Measurements from ENCODE around the gene TBC1D5. TPM values are rescaled to one million over a fixed set of nuclear protein-coding genes. Genes with fewer than 3 reads are reported as not detected.

Gene TBC1D5
- total RNA-seq, 1 donor from 2014 or later: 106 TPM

DNA sequence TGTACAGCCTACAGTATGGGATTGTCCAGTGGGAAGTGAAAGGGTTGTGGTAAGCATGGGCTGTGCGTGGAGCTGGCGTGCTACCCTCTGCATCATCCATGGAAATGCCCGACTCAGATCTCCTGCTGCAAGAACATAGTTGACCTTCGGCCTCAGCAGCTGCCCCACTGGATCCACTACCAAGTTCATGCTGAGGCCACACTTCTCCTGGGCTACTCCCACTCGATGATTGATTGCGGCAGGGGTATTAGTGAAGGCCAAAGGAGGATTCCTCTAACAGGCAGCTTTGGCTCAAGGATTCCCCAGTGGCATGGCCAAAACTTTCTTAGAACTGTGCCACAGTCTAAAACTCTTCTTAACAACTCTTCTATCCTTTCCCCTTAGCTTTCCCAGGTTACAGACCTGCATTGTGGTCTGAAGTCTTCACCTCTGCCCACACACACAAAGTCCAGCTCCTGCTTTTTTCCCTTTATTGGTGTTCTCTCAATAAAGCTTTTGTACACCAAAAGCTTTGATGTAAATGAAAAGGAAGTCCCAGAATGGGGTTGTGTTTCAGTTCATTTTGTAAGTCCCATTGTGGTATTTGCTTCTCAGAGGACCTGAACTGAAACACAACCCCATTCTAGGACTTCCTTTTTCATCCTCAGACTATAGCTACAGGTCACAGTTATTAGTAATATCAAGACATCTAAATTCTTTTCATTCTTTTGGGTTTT, 4.9 kb upstream of the TBC1D5 start:
- Mint-ChIP-seq H3K4me3 (peak overlapping the region; percentile 79), H3K9me3 (no peaks in the 10 kb centered on the region), H3K4me1 (peaks cover 38% of the 10 kb centered on the region), H3K27ac (peak overlapping the region; percentile 90), H3K36me3 (ENCODE audit: low read depth) (peaks cover 1% of the 10 kb centered on the region), H3K27me3 (no peaks in the 10 kb centered on the region)
- CTCF ChIA-PET: interaction anchor here (0.8 to 1.3 kb wide), 2 partner anchors 94 to 102 kb away, joined by 5 read pairs; no protein-coding TSS in a partner anchor
- intact Hi-C loops (cut with micrococcal nuclease): loop anchor here (5.0 to 10.0 kb wide), 2 partner anchors 35 to 863 kb away; partner anchors contain the start of gene PLCL2
- POLR2A ChIA-PET: interaction anchor here (0.6 to 1.6 kb wide), 3 partner anchors 12 to 19 kb away, joined by 3 to 4 read pairs (median 3); no protein-coding TSS in a partner anchor
- no peak for DNase-seq
- peak; percentile 42 for ATAC-seq (ENCODE audit: low read depth)
- TF ChIP-seq, protein P1, sequence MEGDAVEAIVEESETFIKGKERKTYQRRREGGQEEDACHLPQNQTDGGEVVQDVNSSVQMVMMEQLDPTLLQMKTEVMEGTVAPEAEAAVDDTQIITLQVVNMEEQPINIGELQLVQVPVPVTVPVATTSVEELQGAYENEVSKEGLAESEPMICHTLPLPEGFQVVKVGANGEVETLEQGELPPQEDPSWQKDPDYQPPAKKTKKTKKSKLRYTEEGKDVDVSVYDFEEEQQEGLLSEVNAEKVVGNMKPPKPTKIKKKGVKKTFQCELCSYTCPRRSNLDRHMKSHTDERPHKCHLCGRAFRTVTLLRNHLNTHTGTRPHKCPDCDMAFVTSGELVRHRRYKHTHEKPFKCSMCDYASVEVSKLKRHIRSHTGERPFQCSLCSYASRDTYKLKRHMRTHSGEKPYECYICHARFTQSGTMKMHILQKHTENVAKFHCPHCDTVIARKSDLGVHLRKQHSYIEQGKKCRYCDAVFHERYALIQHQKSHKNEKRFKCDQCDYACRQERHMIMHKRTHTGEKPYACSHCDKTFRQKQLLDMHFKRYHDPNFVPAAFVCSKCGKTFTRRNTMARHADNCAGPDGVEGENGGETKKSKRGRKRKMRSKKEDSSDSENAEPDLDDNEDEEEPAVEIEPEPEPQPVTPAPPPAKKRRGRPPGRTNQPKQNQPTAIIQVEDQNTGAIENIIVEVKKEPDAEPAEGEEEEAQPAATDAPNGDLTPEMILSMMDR (IDR thresholded peaks at IDR 0.05): no peak

DNA sequence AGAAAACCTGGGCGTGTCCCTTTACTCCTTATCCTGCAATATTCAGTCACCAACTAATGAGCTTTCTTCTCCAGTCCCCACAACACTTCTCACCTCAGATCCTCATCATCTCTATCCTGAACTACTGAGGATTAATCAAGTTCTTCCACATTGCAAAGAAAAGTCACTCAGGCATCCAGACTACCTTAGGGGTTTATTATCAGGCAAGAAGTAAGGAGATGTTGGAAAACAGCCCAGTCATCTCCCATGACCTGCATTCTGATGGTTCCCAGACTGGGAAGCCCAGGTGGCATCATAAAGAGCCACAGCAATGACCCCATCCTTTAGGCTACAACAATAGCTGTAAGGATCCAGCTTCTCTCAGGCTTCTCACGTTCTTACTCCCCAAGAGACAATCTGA, 3.5 kb upstream of the TBC1D5 start:
- ChIA-PET CTCF (interaction anchor here (1.1 kb wide), 1 partner anchor 101 kb away, joined by 3 read pairs; no protein-coding TSS in a partner anchor), POLR2A (interaction anchor here (0.7 kb wide), 1 partner anchor 749 kb away, joined by 3 read pairs; no protein-coding TSS in a partner anchor)
- Mint-ChIP-seq H3K36me3 (ENCODE audit: low read depth) (peaks cover 3% of the 10 kb centered on the region), H3K4me1 (peaks cover 44% of the 10 kb centered on the region), H3K9me3 (no peaks in the 10 kb centered on the region), H3K27ac (peak overlapping the region; percentile 0), H3K27me3 (no peaks in the 10 kb centered on the region), H3K4me3 (no peak overlapping the region)
- DNase-seq: no peak
- intact Hi-C loops (cut with micrococcal nuclease): loop anchor here (5.0 to 10.0 kb wide), 2 partner anchors 36 to 861 kb away; partner anchors contain the start of gene PLCL2
- TF ChIP-seq, protein P1 (IDR thresholded peaks at IDR 0.05): no peak
- ATAC-seq (ENCODE audit: low read depth): no peak

DNA sequence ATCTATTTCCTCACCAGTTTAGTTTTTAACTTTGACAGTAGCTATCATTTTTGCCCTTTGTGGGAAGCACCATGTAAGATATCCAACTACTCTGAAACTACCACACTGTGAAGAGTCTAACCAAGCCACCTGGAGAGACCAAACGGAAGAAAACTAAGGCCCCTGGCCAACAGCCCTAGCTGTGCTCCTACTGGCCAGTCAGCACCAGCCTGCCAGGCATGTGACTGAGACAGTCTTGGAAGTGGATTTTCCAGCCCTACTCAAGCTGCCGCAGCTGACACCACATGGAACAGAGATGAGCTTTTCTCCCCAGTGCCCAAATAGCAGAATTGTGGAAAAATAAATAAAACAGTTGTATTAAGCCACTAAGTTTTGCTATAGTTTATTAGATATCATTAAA, 2.9 kb upstream of the TBC1D5 start:
- ChIA-PET POLR2A (no interaction called here), CTCF (interaction anchor here (1.1 kb wide), 1 partner anchor 100 kb away, joined by 3 read pairs; no protein-coding TSS in a partner anchor)
- H3K27ac Mint-ChIP-seq: no peak overlapping the region
- no peak overlapping the region for H3K4me3 Mint-ChIP-seq
- TF ChIP-seq, protein P1 (IDR thresholded peaks at IDR 0.05): no peak
- H3K36me3 Mint-ChIP-seq (ENCODE audit: low read depth): peaks cover 3% of the 10 kb centered on the region
- no peaks in the 10 kb centered on the region for H3K27me3 Mint-ChIP-seq
- H3K9me3 Mint-ChIP-seq: no peaks in the 10 kb centered on the region
- DNase-seq (no peak), ATAC-seq (ENCODE audit: low read depth) (no peak)
- intact Hi-C loops (cut with micrococcal nuclease): loop anchor here (5.0 to 10.0 kb wide), 2 partner anchors 37 to 860 kb away; partner anchors contain the start of gene PLCL2
- peaks cover 49% of the 10 kb centered on the region for H3K4me1 Mint-ChIP-seq

DNA sequence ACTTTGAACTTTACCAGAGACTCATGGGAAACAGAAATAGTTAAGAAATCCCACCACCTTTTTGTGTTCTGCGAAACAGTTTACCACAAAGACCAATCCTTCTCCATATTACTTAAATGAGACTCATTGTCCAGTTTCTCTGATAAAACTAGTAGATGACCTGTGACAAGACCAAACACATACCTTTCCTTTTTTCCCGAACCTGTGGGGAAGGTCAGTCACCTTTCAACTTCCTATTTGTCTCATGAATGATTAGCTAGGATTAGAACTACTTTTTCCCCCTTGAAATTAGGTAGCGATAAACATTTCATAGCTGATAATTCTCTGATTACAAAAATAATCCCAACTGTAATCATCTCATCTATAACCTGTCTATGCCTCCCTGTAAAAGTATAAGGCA, 2.3 kb upstream of the TBC1D5 start:
- ChIA-PET POLR2A (no interaction called here), CTCF (no interaction called here)
- Mint-ChIP-seq H3K27me3 (no peaks in the 10 kb centered on the region), H3K9me3 (no peaks in the 10 kb centered on the region), H3K27ac (peak overlapping the region; percentile 57), H3K36me3 (ENCODE audit: low read depth) (peaks cover 3% of the 10 kb centered on the region), H3K4me1 (peaks cover 49% of the 10 kb centered on the region), H3K4me3 (no peak overlapping the region)
- ATAC-seq (ENCODE audit: low read depth): no peak
- no peak for DNase-seq
- intact Hi-C loops (cut with micrococcal nuclease): loop anchor here (5.0 to 10.0 kb wide), 6 partner anchors 38 to 1232 kb away; partner anchors contain the start of genes PLCL2 and RFTN1
- TF ChIP-seq, protein P1 (IDR thresholded peaks at IDR 0.05): no peak

DNA sequence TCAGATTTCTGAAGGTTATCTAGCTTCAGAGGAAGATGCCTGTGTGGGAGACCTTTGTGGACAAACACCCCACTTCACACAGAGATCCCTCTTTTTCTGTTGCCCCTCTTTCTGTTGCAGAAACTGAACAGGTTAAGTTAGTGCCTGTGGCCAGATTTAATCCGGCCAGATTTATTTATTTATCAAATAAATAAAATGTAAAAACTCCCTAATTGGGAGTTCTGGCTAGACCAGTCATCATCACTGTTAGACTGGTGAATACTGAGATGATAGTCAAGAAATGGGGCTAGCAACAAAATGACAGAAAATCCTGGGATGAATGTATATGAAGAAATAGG, 1.2 kb upstream of the TBC1D5 start:
- intact Hi-C loops (cut with micrococcal nuclease): loop anchor here (2.0 to 10.0 kb wide), 6 partner anchors 384 to 1313 kb away; partner anchors contain the start of genes PLCL2 and RFTN1

More for the DNA sequence above, 1.2 kb upstream of the TBC1D5 start:
- Mint-ChIP-seq H3K27me3 (no peaks in the 10 kb centered on the region), H3K4me3 (no peak overlapping the region), H3K36me3 (ENCODE audit: low read depth) (peaks cover 3% of the 10 kb centered on the region), H3K4me1 (peaks cover 51% of the 10 kb centered on the region), H3K9me3 (no peaks in the 10 kb centered on the region), H3K27ac (peak overlapping the region; percentile 95)
- no peak for DNase-seq
- TF ChIP-seq, protein P1 (IDR thresholded peaks at IDR 0.05): no peak
- ChIA-PET CTCF (no interaction called here), POLR2A (interaction anchor here (1.3 to 1.7 kb wide), 2 partner anchors 39 to 59 kb away, joined by 3 to 7 read pairs; no protein-coding TSS in a partner anchor)
- no peak for ATAC-seq (ENCODE audit: low read depth)

Data from activated B cell treated with CpG ODN at 0.5 μM for 24 hours (primary cell).